Activated naive CD8-positive, alpha-beta T cell (primary cell): ENCODE results near the gene PPIL1.

Source experiments
- H3K27ac Mint-ChIP-seq: one replicate; pipeline ENCODE4 v1.8.0; 2021; ENCODE audit warnings: mixed read lengths
- H3K27me3 Mint-ChIP-seq: one replicate; pipeline ENCODE4 v1.8.0; 2021; ENCODE audit warnings: mixed read lengths
- H3K36me3 Mint-ChIP-seq: one replicate; pipeline ENCODE4 v1.8.0; 2021; ENCODE audit warnings: mixed read lengths
- H3K4me1 Mint-ChIP-seq: one replicate; pipeline ENCODE4 v1.8.0; 2021; ENCODE audit warnings: low read depth, mixed read lengths
- H3K4me3 Mint-ChIP-seq: one replicate; pipeline ENCODE4 v1.8.0; 2021; ENCODE audit warnings: mild to moderate bottlenecking, mixed read lengths
- H3K9me3 Mint-ChIP-seq: one replicate; pipeline ENCODE4 v1.8.0; 2021; ENCODE audit warnings: low read depth, mixed read lengths

The PPIL1 gene

DNA sequence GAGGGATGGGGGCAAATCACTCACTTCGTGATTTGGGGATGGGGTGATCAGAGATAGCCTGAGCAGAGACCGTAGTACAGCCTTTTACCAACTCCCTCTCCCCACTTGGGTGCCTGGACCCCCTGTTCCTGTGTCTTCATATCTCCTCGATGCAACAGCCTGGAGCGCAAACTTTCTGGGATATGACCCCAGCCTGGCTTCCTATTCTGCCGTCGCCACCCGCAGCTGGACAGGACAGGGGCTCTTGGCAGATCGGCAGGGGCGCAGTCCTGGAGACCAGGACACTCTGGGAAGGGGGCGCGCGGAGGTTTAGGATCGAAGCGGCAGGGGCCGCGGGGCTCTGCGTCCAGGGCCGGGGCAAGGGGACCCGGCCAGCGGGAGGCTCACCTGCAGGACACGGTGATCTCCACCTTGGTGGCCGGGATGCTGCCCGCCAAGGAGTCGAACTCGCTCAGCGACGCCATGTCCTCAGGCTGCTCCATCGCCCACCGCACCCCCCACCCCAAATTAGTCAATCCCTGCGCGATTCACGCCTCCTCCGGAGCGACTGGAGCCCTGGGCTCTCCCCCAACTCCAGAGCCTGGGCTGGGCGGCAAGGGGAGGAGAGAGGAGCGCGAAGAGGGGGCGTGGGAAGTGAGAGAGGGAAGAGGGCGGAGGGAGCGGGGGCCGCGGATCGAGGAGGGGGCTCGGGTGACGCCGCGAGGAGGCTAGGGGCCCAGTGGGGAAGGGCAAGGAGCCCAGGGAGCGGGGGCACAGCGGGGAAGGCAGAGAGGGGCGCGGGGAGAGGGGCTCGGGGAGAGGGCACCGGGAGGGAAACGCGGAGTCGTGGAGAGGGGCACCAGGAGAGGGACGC is 35.5 kb downstream of the PPIL1 start, which contains the start of gene CPNE5:
TSS of gene CPNE5 (minus strand) at position 549 of the 853 bp plus-strand sequence. CDS start at position 482, 67 bp downstream.
- Mint-ChIP-seq H3K27ac (peak within 1 kb of the TSS; percentile 34), H3K27me3 (peaks cover 13% of the 10 kb centered on the region), H3K4me1 (peaks cover 10% of the 10 kb centered on the region), H3K36me3 (no peaks in the 10 kb centered on the region), H3K9me3 (no peaks in the 10 kb centered on the region), H3K4me3 (peak within 1 kb of the TSS; percentile 80)

GRCh38 chr6:36837686-36838085 is 36.9 kb downstream of the PPIL1 start:
- Mint-ChIP-seq H3K9me3 (no peaks in the 10 kb centered on the region), H3K27ac (no peak overlapping the region), H3K27me3 (peaks cover 13% of the 10 kb centered on the region), H3K36me3 (no peaks in the 10 kb centered on the region), H3K4me3 (peak overlapping the region; percentile 4), H3K4me1 (peaks cover 10% of the 10 kb centered on the region)

GRCh38 chr6:36837022-36837339 is 37.6 kb downstream of the PPIL1 start:
- H3K4me3 Mint-ChIP-seq = no peak overlapping the region
- no peak overlapping the region for H3K27ac Mint-ChIP-seq
- no peaks in the 10 kb centered on the region for H3K9me3 Mint-ChIP-seq
- no peaks in the 10 kb centered on the region for H3K36me3 Mint-ChIP-seq
- H3K27me3 Mint-ChIP-seq = peaks cover 13% of the 10 kb centered on the region
- peaks cover 10% of the 10 kb centered on the region for H3K4me1 Mint-ChIP-seq

DNA sequence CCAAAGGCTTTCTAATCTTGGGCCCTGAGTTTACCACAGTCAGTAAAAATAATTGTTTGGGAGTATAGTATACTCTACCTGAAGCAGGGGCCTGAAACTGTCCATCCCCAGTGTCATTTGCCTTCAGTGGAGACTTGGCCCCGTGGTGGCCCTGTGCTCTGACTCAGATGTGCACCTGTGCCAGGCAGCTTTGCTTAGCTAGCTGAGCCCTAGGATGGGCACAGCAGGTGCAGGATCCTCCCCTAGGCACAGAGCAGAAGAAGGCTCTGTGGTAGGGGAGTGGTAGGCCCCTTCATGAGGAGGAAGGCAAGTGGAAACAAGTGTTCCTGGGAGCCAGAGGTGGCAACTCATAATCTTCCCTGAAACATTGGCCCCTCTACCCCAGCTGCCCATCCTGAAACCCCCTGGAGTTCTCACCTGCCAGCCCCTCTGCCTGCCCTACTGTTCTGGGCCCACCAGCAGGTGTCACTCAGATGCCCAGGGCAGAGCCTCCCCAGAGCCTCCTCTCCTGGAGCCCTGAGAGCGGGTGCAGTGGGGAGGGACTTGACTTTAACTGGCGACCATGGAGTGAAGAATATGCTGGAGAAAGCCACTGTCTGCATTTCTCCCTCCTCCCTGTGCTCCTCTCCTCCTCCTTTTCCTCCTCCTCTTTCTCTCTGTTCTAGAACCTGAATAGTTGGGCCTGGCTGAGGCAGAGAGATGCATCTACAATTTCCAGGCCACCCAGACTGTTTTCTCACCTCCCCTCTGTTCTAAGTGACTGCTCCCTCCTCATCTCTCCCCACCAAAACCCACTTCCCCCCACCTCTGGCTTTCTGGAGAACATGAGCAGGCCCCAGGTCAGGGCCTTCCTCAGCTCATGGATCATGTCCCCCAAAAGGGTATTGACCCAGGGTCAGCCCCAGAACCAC is 38.2 kb downstream of the PPIL1 start:
- Mint-ChIP-seq H3K27me3 (peaks cover 13% of the 10 kb centered on the region), H3K36me3 (no peaks in the 10 kb centered on the region), H3K4me3 (no peak overlapping the region), H3K27ac (no peak overlapping the region), H3K4me1 (peaks cover 10% of the 10 kb centered on the region), H3K9me3 (no peaks in the 10 kb centered on the region)

- H3K27me3 Mint-ChIP-seq = peaks cover 10% of the 10 kb centered on the region
- peaks cover 5% of the 10 kb centered on the region for H3K4me1 Mint-ChIP-seq
- no peaks in the 10 kb centered on the region for H3K9me3 Mint-ChIP-seq
- no peak overlapping the region for H3K4me3 Mint-ChIP-seq
- no peaks in the 10 kb centered on the region for H3K36me3 Mint-ChIP-seq
- no peak overlapping the region for H3K27ac Mint-ChIP-seq
Observed at GRCh38 chr6:36834576-36835341, 39.8 kb downstream of the PPIL1 start.

DNA sequence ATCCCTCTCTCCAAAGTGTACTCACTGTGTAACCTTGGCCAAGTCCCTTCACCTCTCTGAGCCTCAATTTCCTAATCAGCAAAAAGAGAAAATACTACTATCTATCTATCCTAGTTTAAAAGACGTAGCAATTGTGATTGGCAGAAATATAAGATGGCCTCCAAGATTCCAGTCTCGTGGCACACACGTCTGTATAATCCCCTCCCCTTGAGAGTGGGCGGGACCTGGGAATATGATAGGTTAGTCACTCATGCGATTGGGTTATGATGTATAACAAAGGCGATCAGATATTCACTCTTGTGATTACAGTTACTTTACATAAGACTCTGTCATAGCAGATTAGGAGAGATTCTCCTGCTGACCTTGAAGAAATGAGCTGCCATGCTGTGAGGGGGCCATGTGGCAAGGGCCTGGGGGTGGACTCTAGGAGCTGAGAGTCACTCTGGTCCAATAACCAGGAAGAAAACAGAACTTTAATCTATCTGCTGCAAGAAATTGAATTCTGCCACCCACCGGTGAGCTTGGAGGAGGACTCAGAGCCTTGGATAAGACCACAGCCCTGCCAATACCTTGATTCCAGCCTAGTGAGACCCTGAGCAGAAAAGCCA is 41.3 kb downstream of the PPIL1 start:
- H3K27me3 Mint-ChIP-seq = peaks cover 5% of the 10 kb centered on the region
- H3K4me1 Mint-ChIP-seq = no peaks in the 10 kb centered on the region
- H3K27ac Mint-ChIP-seq = no peak overlapping the region
- no peaks in the 10 kb centered on the region for H3K9me3 Mint-ChIP-seq
- H3K4me3 Mint-ChIP-seq = no peak overlapping the region
- H3K36me3 Mint-ChIP-seq = no peaks in the 10 kb centered on the region

- H3K36me3 Mint-ChIP-seq = no peaks in the 10 kb centered on the region
- peaks cover under 1% of the 10 kb centered on the region for H3K27me3 Mint-ChIP-seq
Observed at GRCh38 chr6:36832313-36832712, 42.3 kb downstream of the PPIL1 start.

GRCh38 chr6:36830577-36830976 is 44.0 kb downstream of the PPIL1 start:
- Mint-ChIP-seq H3K9me3 (no peaks in the 10 kb centered on the region), H3K4me3 (no peak overlapping the region), H3K27ac (no peak overlapping the region), H3K36me3 (no peaks in the 10 kb centered on the region), H3K4me1 (peaks cover 4% of the 10 kb centered on the region), H3K27me3 (no peaks in the 10 kb centered on the region)

More at GRCh38 chr6:36832313-36832712, 42.3 kb downstream of the PPIL1 start:
- Mint-ChIP-seq H3K4me1 (peaks cover 4% of the 10 kb centered on the region), H3K9me3 (no peaks in the 10 kb centered on the region), H3K4me3 (no peak overlapping the region), H3K27ac (no peak overlapping the region)

- H3K4me3 Mint-ChIP-seq = no peak overlapping the region
- H3K27ac Mint-ChIP-seq = no peak overlapping the region
- peaks cover 4% of the 10 kb centered on the region for H3K4me1 Mint-ChIP-seq
- H3K36me3 Mint-ChIP-seq = no peaks in the 10 kb centered on the region
- no peaks in the 10 kb centered on the region for H3K27me3 Mint-ChIP-seq
- no peaks in the 10 kb centered on the region for H3K9me3 Mint-ChIP-seq
Observed at GRCh38 chr6:36829919-36830544, 44.6 kb downstream of the PPIL1 start.

- Mint-ChIP-seq H3K27ac (no peak overlapping the region), H3K4me3 (no peak overlapping the region)
Observed at GRCh38 chr6:36827261-36828079, 47.1 kb downstream of the PPIL1 start.

GRCh38 chr6:36826520-36827227 is 47.9 kb downstream of the PPIL1 start:
- no peaks in the 10 kb centered on the region for H3K36me3 Mint-ChIP-seq
- peaks cover 4% of the 10 kb centered on the region for H3K4me1 Mint-ChIP-seq
- no peak overlapping the region for H3K4me3 Mint-ChIP-seq
- no peaks in the 10 kb centered on the region for H3K27me3 Mint-ChIP-seq
- no peaks in the 10 kb centered on the region for H3K9me3 Mint-ChIP-seq
- H3K27ac Mint-ChIP-seq = no peak overlapping the region

More at GRCh38 chr6:36827261-36828079, 47.1 kb downstream of the PPIL1 start:
- Mint-ChIP-seq H3K36me3 (no peaks in the 10 kb centered on the region), H3K27me3 (no peaks in the 10 kb centered on the region), H3K4me1 (peaks cover 4% of the 10 kb centered on the region), H3K9me3 (no peaks in the 10 kb centered on the region)

GRCh38 chr6:36825994-36826393 is 48.6 kb downstream of the PPIL1 start:
- Mint-ChIP-seq H3K4me3 (no peak overlapping the region), H3K27me3 (no peaks in the 10 kb centered on the region), H3K36me3 (no peaks in the 10 kb centered on the region), H3K4me1 (peaks cover 4% of the 10 kb centered on the region), H3K9me3 (no peaks in the 10 kb centered on the region), H3K27ac (no peak overlapping the region)

DNA sequence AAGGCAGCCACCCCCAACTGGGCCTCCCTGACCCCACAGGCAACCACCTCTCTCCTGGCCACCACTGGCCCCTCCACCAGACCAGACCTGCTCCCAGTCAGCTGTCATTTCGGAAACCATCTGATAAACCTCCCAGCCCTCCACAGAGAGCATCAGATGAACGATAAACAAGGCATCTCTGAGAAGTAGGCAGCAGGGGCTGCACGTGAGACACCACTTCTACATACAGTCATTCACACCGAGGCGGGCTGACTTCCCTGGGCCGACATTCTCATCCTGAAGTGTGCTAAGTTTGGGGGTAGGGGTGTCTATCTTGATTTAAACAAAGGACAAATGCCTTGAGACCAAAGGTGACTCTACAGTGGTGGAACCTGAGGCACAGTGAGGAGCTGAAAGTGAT is 49.2 kb downstream of the PPIL1 start:
- Mint-ChIP-seq H3K27ac (no peak overlapping the region), H3K9me3 (no peaks in the 10 kb centered on the region), H3K4me3 (no peak overlapping the region), H3K36me3 (no peaks in the 10 kb centered on the region), H3K4me1 (peaks cover 4% of the 10 kb centered on the region), H3K27me3 (no peaks in the 10 kb centered on the region)
